HCT116 (cell line): ENCODE data around the gene FAM219A. TPM values are rescaled to one million over a fixed set of nuclear protein-coding genes. Genes with fewer than 3 reads are reported as not detected.

Experiments used
- ATAC-seq: fragments of 200-7000 bp; cut with Tn5 transposase; 2 replicates; pipeline ENCODE4 v1.9.1; 2020; ENCODE audit warnings: mild to moderate bottlenecking, moderate library complexity
- BruUV-seq: library from RNA; stranded (reverse); fragments of 400-500 nt; replicated peaks from 2 replicates; lab custom pipeline; 2021; lab: Mats Ljungman, UMichigan
- CTCF ChIA-PET: fragments of 300-600 bp; sonication (Branson Sonifier 250); formaldehyde crosslinking; loops from one replicate; lab custom pipeline; 2021; ENCODE audit warnings: antibody characterized with exemption; lab: Charles Lee
- POLR2A ChIA-PET: fragments of 300-600, 350-600 bp; sonication (Branson Sonifier 250); formaldehyde crosslinking; loops from one replicate; lab custom pipeline; 2021; ENCODE audit warnings: antibody characterized with exemption; lab: Charles Lee
- RAD21 ChIA-PET, 2 experiments: fragments of 300-600 bp; sonication (Branson Sonifier 250); formaldehyde crosslinking; loops; one replicate each; lab custom pipeline; 2023; ENCODE audit warnings: low total read pairs in 2 of 2; ENCODE audit not compliant: uncharacterized antibody in 2 of 2, unreplicated experiment in 2 of 2, low non-redundant PET in 1 of 2; lab: Charles Lee
- DNase-seq: peaks from one replicate; pipeline ENCODE4 v3.0.0-alpha.2; 2010; ENCODE audit warnings: low read depth, low spot score
- H2AFZ ChIP-seq: fragments of 200-600 bp; shearing (Covaris generic), sonication (generic); 2 replicates; pipeline ENCODE4 v1.6.1; 2017; ENCODE audit warnings: low read depth, mixed run types, mixed read lengths, antibody characterized with exemption, low read length; ENCODE audit not compliant: poor library complexity, severe bottlenecking
- H3K27ac ChIP-seq: 2 replicates; pipeline ENCODE4 v1.5.1; 2012; ENCODE audit warnings: low read depth, low read length
- H3K27me3 ChIP-seq: fragments of 200-600 bp; sonication (generic); 2 replicates; pipeline ENCODE4 v1.6.1; 2016; ENCODE audit warnings: mixed run types, low read length, mixed read lengths; ENCODE audit not compliant: insufficient read depth
- H3K36me3 ChIP-seq, 2 experiments: fragments of 200-500 bp in 1 of 2; fragments of 200-600 bp in 1 of 2; sonication (Bioruptor generic) in 1 of 2; sonication (generic) in 1 of 2; 2 replicates each; pipeline versions ENCODE4 v1.5.1 to v1.6.1; 2014 to 2016; ENCODE audit warnings: low read length in 2 of 2, inconsistent platforms in 1 of 2, mixed read lengths in 1 of 2, mixed run types in 1 of 2; ENCODE audit not compliant: insufficient read depth in 2 of 2, control insufficient read depth in 1 of 2
- H3K4me1 ChIP-seq, 2 experiments: fragments of 200-600 bp in 1 of 2; sonication (generic) in 1 of 2; 2 replicates each; pipeline versions ENCODE4 v1.5.1 to v1.6.1; 2012 to 2017; ENCODE audit warnings: low read length in 2 of 2, inconsistent platforms in 1 of 2, mild to moderate bottlenecking in 1 of 2, mixed read lengths in 1 of 2, mixed run types in 1 of 2, moderate library complexity in 1 of 2; ENCODE audit not compliant: insufficient read depth in 2 of 2, control insufficient read depth in 1 of 2
- H3K4me2 ChIP-seq: fragments of 200-600 bp; sonication (generic); 2 replicates; pipeline ENCODE4 v1.6.1; 2017; ENCODE audit warnings: mixed run types, low read length, mixed read lengths
- H3K4me3 ChIP-seq, 2 experiments: fragments of 200-600 bp in 1 of 2; sonication (generic) in 1 of 2; replicated peaks in 1 of 2; 2 replicates each; pipeline ENCODE4 v1.5.1; 2011 to 2016; ENCODE audit warnings: low read length in 2 of 2, control low read depth in 1 of 2, low read depth in 1 of 2, mild to moderate bottlenecking in 1 of 2, mixed read lengths in 1 of 2, mixed run types in 1 of 2
- H3K79me2 ChIP-seq: fragments of 200-600 bp; sonication (generic); 2 replicates; pipeline ENCODE4 v1.6.1; 2017; ENCODE audit warnings: mild to moderate bottlenecking, mixed run types, low read length, moderate library complexity, mixed read lengths; ENCODE audit not compliant: insufficient read depth
- H3K9ac ChIP-seq: fragments of 200-600 bp; sonication (generic); 2 replicates; pipeline ENCODE4 v1.6.1; 2016; ENCODE audit warnings: low read length, mixed read lengths
- H3K9me2 ChIP-seq: fragments of 200-600 bp; sonication (generic), shearing (Covaris generic); 2 replicates; pipeline ENCODE4 v1.6.1; 2017; ENCODE audit warnings: mixed run types, mild to moderate bottlenecking, moderate library complexity; ENCODE audit not compliant: insufficient read depth
- H3K9me3 ChIP-seq, 2 experiments: fragments of 200-500 bp in 1 of 2; fragments of 200-600 bp in 1 of 2; sonication (Bioruptor generic) in 1 of 2; sonication (generic) in 1 of 2; 2 replicates each; pipeline ENCODE4 v1.6.1; 2014 to 2017; ENCODE audit warnings: low read length in 2 of 2, mixed read lengths in 2 of 2, inconsistent platforms in 1 of 2, low read depth in 1 of 2, mild to moderate bottlenecking in 1 of 2, mixed run types in 1 of 2, moderate library complexity in 1 of 2; ENCODE audit not compliant: control insufficient read depth in 1 of 2, insufficient read depth in 1 of 2
- H4K20me1 ChIP-seq: fragments of 200-600 bp; sonication (generic), shearing (Covaris generic); 2 replicates; pipeline ENCODE4 v1.6.1; 2017; ENCODE audit warnings: mixed run types, mild to moderate bottlenecking, moderate library complexity; ENCODE audit not compliant: insufficient read depth
- CBX3 ChIP-seq: IDR thresholded peaks from 2 replicates; pipeline ENCODE4 v1.6.1; 2012; ENCODE audit warnings: low read depth
- CTCF ChIP-seq, 3 experiments: fragments of 200-600 bp in 1 of 3; sonication (generic) in 1 of 3; IDR thresholded peaks in 2 of 3; conservative IDR thresholded peaks in 1 of 3; 2 replicates each; pipeline ENCODE4 v1.5.1; 2012 to 2017; ENCODE audit warnings: low read depth in 2 of 3, low read length in 2 of 3, antibody characterized with exemption in 1 of 3, borderline replicate concordance in 1 of 3, control low read depth in 1 of 3, mild to moderate bottlenecking in 1 of 3, mixed read lengths in 1 of 3, mixed run types in 1 of 3, moderate library complexity in 1 of 3; ENCODE audit not compliant: insufficient read depth in 1 of 3
- EGR1 ChIP-seq: IDR thresholded peaks from 2 replicates; pipeline ENCODE4 v1.6.1; 2012; ENCODE audit warnings: low read depth
- ELF1 ChIP-seq: IDR thresholded peaks from 2 replicates; pipeline ENCODE4 v1.6.1; 2012; ENCODE audit warnings: low read depth, borderline replicate concordance
- EZH2 ChIP-seq: fragments of 200-600 bp; sonication (generic); IDR thresholded peaks from 2 replicates; pipeline ENCODE4 v1.6.1; 2017; ENCODE audit warnings: antibody characterized with exemption, mixed run types
- EZH2phosphoT487 ChIP-seq: fragments of 200-600 bp; IDR thresholded peaks from 2 replicates; pipeline ENCODE4 v1.6.1; 2018; ENCODE audit warnings: antibody characterized with exemption, borderline replicate concordance
- FOSL1 ChIP-seq: IDR thresholded peaks from 2 replicates; pipeline ENCODE4 v1.6.1; 2012; ENCODE audit warnings: low read depth
- JUND ChIP-seq: IDR thresholded peaks from 2 replicates; pipeline ENCODE4 v1.6.1; 2012
- MAX ChIP-seq: IDR thresholded peaks from 2 replicates; pipeline ENCODE4 v1.6.1; 2012
- POLR2AphosphoS5 ChIP-seq: IDR thresholded peaks from 2 replicates; pipeline ENCODE4 v1.6.1; 2011; ENCODE audit warnings: mild to moderate bottlenecking, low read depth, low read length, moderate library complexity
- RAD21 ChIP-seq: IDR thresholded peaks from 2 replicates; pipeline ENCODE4 v1.6.1; 2012; ENCODE audit warnings: low read depth, mild to moderate bottlenecking
- REST ChIP-seq: IDR thresholded peaks from 2 replicates; pipeline ENCODE4 v1.6.1; 2012; ENCODE audit warnings: low read depth
- SP1 ChIP-seq: IDR thresholded peaks from 2 replicates; pipeline ENCODE4 v1.6.1; 2012; ENCODE audit warnings: low read depth
- SRF ChIP-seq: IDR thresholded peaks from 2 replicates; pipeline ENCODE4 v1.6.1; 2012; ENCODE audit warnings: low read depth
- TCF7L2 ChIP-seq: IDR thresholded peaks from 2 replicates; pipeline ENCODE4 v1.7.0; 2011; ENCODE audit warnings: borderline replicate concordance, inconsistent platforms; ENCODE audit not compliant: insufficient read depth, insufficient read length; ENCODE audit errors: extremely low read depth
- YY1 ChIP-seq: IDR thresholded peaks from 2 replicates; pipeline ENCODE4 v1.6.1; 2011; ENCODE audit warnings: low read length, low read depth, moderate library complexity, mild to moderate bottlenecking; ENCODE audit not compliant: insufficient replicate concordance; ENCODE audit errors: extremely low read depth
- ZBTB33 ChIP-seq: IDR thresholded peaks from 2 replicates; pipeline ENCODE4 v1.6.1; 2011; ENCODE audit warnings: mild to moderate bottlenecking, low read length, moderate library complexity; ENCODE audit not compliant: insufficient replicate concordance; ENCODE audit errors: extremely low read depth
- ZFX ChIP-seq: fragments of 450-650 bp; IDR thresholded peaks from 2 replicates; pipeline ENCODE4 v1.6.1; 2017
- intact Hi-C: fragments of 100-400 bp; cut with micrococcal nuclease; formaldehyde crosslinking; loops from 2 replicates; pipeline ENCODE4 v1.10.0; 2022
- total RNA-seq: library from RNA; stranded (reverse); gene quantifications from one replicate; pipeline ENCODE4 v1.2.1, GENCODE V29; 2021; ENCODE audit not compliant: unreplicated experiment

The FAM219A gene
- total RNA-seq, 1 experiment from 2014 or later: 13.4 TPM

GRCh38 chr9:34412336-34412735 lies 46.0 kb downstream of the FAM219A start:
- ChIA-PET POLR2A (no interaction called here), RAD21 (no interaction called here), CTCF (interaction anchor here (1.7 kb wide), 1 partner anchor 8 kb away, joined by 9 read pairs; no protein-coding TSS in a partner anchor)
- Histone ChIP-seq H3K9ac (no peak overlapping the region), H3K4me2 (no peak overlapping the region), H3K27ac (no peak overlapping the region), H3K4me1 (no peaks in the 10 kb centered on the region), H3K79me2 (no peaks in the 10 kb centered on the region), H3K36me3 (no peaks in the 10 kb centered on the region), H4K20me1 (no peaks in the 10 kb centered on the region), H3K4me3 (no peak overlapping the region), H3K27me3 (no peaks in the 10 kb centered on the region), H3K9me2 (no peaks in the 10 kb centered on the region), H2AFZ (no peak overlapping the region), H3K9me3 (no peaks in the 10 kb centered on the region)
- TF ChIP-seq CBX3: no peak
- TF ChIP-seq MAX: no peak
- no peak for TF ChIP-seq SRF
- TF ChIP-seq EGR1: no peak
- no peak for TF ChIP-seq ELF1
- TF ChIP-seq TCF7L2: no peak
- TF ChIP-seq POLR2AphosphoS5: no peak
- no peak for TF ChIP-seq SP1
- TF ChIP-seq EZH2: no peak
- no peak for TF ChIP-seq EZH2phosphoT487
- no peak for TF ChIP-seq FOSL1
- no peak for TF ChIP-seq REST
- no peak for TF ChIP-seq ZFX
- no peak for TF ChIP-seq JUND
- TF ChIP-seq ZBTB33: no peak
- TF ChIP-seq CTCF (IDR thresholded peaks at IDR 0.05 in 2 of 3, conservative IDR thresholded peaks at IDR 0.05 in 1 of 3; ENCODE audit: borderline replicate concordance in 1 of 3, insufficient read depth in 1 of 3, low read depth in 2 of 3, low read length in 2 of 3): no peak
- TF ChIP-seq RAD21: no peak
- TF ChIP-seq YY1: no peak
- no TSS peak for BruUV-seq
- DNase-seq (no peak), ATAC-seq (no peak)
- intact Hi-C loops: loop anchor here (2.0 kb wide), 2 partner anchors 18 to 82 kb away; no protein-coding TSS in a partner anchor
